AG09319 (cell line): ENCODE results near the gene MYOZ1.

ENCODE experiments used
- DNase-seq: peaks from one replicate; pipeline ENCODE4 v3.0.0-alpha.2; 2010; ENCODE audit warnings: low read depth; ENCODE audit errors: extremely low read depth
- CTCF ChIP-seq: IDR thresholded peaks from 2 replicates; pipeline ENCODE4 v1.5.1; 2011; ENCODE audit warnings: low read depth, mild to moderate bottlenecking, inconsistent platforms, low read length, moderate library complexity

The MYOZ1 gene

GRCh38 chr10:73586583-73586984 is 54.7 kb downstream of the MYOZ1 start:
- no peak for TF ChIP-seq CTCF
- no peak for DNase-seq

GRCh38 chr10:73585327-73585726 is 55.9 kb downstream of the MYOZ1 start:
- no peak for TF ChIP-seq CTCF
- DNase-seq, result no peak

DNA sequence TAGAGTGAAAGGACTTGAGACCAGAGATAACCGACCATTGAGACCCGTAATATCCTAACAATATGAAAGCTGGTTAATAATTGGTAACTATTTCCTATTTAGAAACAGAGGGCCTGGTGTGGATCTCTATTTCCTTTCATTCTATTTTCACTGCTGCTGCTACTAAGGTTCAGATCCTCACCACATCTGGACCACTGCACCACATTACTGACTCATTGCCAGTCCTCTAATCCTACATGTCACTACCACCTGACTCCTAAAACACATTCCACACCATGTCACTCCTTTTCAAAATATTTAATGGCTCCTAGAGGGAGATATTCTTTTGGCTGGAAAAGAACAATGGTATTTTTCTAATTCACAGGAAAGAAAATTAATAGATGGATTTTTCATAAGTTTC is 56.5 kb downstream of the MYOZ1 start:
- TF ChIP-seq CTCF, result no peak
- no peak for DNase-seq

- TF ChIP-seq CTCF, result no peak
- no peak for DNase-seq
These were observed 59.4 kb downstream of the MYOZ1 start for GRCh38 chr10:73581918-73582317.
